Loucy (cell line): Measurements from ENCODE around the gene SORBS1.

Source experiments
- H2AFZ ChIP-seq: fragments of 200-600 bp; sonication (generic); 2 replicates; pipeline ENCODE4 v1.6.0; 2016; ENCODE audit warnings: antibody characterized with exemption, mild to moderate bottlenecking, low read length, moderate library complexity
- H3F3A ChIP-seq: fragments of 200-600 bp; 2 replicates; pipeline ENCODE4 v1.6.0; 2016; ENCODE audit warnings: antibody characterized with exemption, low read depth, mild to moderate bottlenecking
- H3K27me3 ChIP-seq: fragments of 200-600 bp; sonication (generic); 2 replicates; pipeline ENCODE4 v1.6.1; 2014; ENCODE audit warnings: low read length, mild to moderate bottlenecking; ENCODE audit not compliant: insufficient read depth, poor library complexity, severe bottlenecking
- H3K36me3 ChIP-seq: fragments of 200-600 bp; sonication (generic); 2 replicates; pipeline ENCODE4 v1.6.1; 2016; ENCODE audit warnings: low read length; ENCODE audit not compliant: insufficient read depth
- H3K4me1 ChIP-seq: fragments of 200-600 bp; sonication (generic); 2 replicates; pipeline ENCODE4 v1.5.1; 2014; ENCODE audit warnings: low read length, mild to moderate bottlenecking; ENCODE audit not compliant: insufficient read depth, poor library complexity, severe bottlenecking
- H3K4me2 ChIP-seq: fragments of 200-600 bp; sonication (generic); 2 replicates; pipeline ENCODE4 v1.6.0; 2014; ENCODE audit warnings: antibody characterized with exemption, low read length, low read depth, mild to moderate bottlenecking; ENCODE audit not compliant: poor library complexity, severe bottlenecking
- H3K4me3 ChIP-seq: fragments of 200-600 bp; sonication (generic); 2 replicates; pipeline ENCODE4 v1.5.1; 2014; ENCODE audit warnings: low read length, mild to moderate bottlenecking, mixed read lengths; ENCODE audit not compliant: poor library complexity, severe bottlenecking
- H3K79me2 ChIP-seq: fragments of 200-600 bp; sonication (generic); 2 replicates; pipeline ENCODE4 v1.6.1; 2014; ENCODE audit warnings: low read length; ENCODE audit not compliant: insufficient read depth
- H3K9ac ChIP-seq: fragments of 200-600 bp; sonication (generic); 2 replicates; pipeline ENCODE4 v1.6.0; 2014; ENCODE audit warnings: mild to moderate bottlenecking, low read depth, low read length, moderate library complexity; ENCODE audit not compliant: poor library complexity, severe bottlenecking
- H3K9me2 ChIP-seq: fragments of 200-600 bp; sonication (generic); replicated peaks from 2 replicates; pipeline ENCODE4 v1.6.1; 2016; ENCODE audit warnings: low read depth, low read length, mixed read lengths
- H3K9me3 ChIP-seq: fragments of 200-600 bp; sonication (generic); 2 replicates; pipeline ENCODE4 v1.6.1; 2014; ENCODE audit warnings: mild to moderate bottlenecking, antibody characterized with exemption, low read length, low read depth; ENCODE audit not compliant: insufficient read depth
- H4K20me1 ChIP-seq: fragments of 200-600 bp; sonication (generic); 2 replicates; pipeline ENCODE4 v1.6.0; 2014; ENCODE audit warnings: antibody characterized with exemption, low read length, mild to moderate bottlenecking; ENCODE audit not compliant: insufficient read depth, poor library complexity, severe bottlenecking
- EZH2phosphoT487 ChIP-seq: fragments of 200-600 bp; IDR thresholded peaks from 2 replicates; pipeline ENCODE4 v1.6.1; 2018; ENCODE audit warnings: antibody characterized with exemption, mild to moderate bottlenecking, moderate library complexity, borderline replicate concordance
- TF ChIP-seq, protein P1 (sequence below): fragments of 200-600 bp; sonication (generic); conservative IDR thresholded peaks from 2 replicates; pipeline ENCODE4 v1.5.1; 2014; ENCODE audit warnings: mild to moderate bottlenecking, antibody characterized with exemption, low read length

Gene SORBS1

DNA sequence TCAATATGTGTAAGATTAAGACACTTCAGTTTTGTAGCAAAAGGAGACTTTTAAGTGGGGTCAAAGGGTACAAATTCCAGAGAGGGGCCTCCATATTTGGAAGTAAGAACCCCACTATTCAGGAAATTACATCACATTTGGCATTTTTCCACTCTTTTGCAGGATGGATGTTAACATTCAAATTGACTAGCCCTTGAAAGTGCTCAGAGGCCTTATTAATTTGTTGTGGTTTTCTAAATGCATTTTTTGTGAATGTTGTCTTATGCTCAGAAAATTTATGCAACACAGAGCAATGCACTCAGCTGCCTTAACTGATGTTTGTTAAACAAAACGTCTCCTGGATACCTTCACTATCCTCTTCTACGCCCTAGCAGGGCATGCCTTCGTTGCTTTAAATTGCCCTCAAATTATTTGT lies 219.4 kb downstream of the SORBS1 start:
- Histone ChIP-seq H3K4me1 (peaks cover 6% of the 10 kb centered on the region), H3K9me3 (no peaks in the 10 kb centered on the region), H3K9me2 (no peaks in the 10 kb centered on the region), H4K20me1 (no peaks in the 10 kb centered on the region), H3K4me2 (no peak overlapping the region), H2AFZ (no peak overlapping the region), H3F3A (no peaks in the 10 kb centered on the region), H3K27me3 (no peaks in the 10 kb centered on the region), H3K4me3 (no peak overlapping the region), H3K36me3 (no peaks in the 10 kb centered on the region), H3K79me2 (no peaks in the 10 kb centered on the region), H3K9ac (no peak overlapping the region)
- TF ChIP-seq, protein P1, sequence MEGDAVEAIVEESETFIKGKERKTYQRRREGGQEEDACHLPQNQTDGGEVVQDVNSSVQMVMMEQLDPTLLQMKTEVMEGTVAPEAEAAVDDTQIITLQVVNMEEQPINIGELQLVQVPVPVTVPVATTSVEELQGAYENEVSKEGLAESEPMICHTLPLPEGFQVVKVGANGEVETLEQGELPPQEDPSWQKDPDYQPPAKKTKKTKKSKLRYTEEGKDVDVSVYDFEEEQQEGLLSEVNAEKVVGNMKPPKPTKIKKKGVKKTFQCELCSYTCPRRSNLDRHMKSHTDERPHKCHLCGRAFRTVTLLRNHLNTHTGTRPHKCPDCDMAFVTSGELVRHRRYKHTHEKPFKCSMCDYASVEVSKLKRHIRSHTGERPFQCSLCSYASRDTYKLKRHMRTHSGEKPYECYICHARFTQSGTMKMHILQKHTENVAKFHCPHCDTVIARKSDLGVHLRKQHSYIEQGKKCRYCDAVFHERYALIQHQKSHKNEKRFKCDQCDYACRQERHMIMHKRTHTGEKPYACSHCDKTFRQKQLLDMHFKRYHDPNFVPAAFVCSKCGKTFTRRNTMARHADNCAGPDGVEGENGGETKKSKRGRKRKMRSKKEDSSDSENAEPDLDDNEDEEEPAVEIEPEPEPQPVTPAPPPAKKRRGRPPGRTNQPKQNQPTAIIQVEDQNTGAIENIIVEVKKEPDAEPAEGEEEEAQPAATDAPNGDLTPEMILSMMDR, result no peak
- no peak for TF ChIP-seq EZH2phosphoT487

DNA sequence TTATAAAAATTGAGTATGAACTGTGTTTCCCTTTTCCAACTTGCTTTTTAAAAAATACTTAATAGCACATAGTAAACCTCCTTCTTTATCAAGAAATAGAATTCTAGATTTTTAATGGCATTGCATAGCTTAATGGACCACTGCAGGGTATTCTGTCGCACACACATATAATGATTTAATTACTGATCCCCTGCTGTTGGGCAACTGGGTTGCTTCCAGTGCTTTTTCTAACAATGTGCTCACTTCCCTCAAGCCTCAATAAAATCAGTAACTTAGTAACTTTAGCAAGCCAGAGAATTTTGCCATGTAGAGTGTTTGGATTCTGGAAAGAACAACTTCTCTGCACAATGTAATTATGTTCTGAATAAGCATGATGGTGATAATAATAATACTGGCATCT lies 221.3 kb downstream of the SORBS1 start:
- H3K9me2 ChIP-seq, result no peaks in the 10 kb centered on the region
- no peaks in the 10 kb centered on the region for H3K27me3 ChIP-seq
- H3K36me3 ChIP-seq, result no peaks in the 10 kb centered on the region
- no peak overlapping the region for H3K9ac ChIP-seq
- H3F3A ChIP-seq, result no peaks in the 10 kb centered on the region
- no peaks in the 10 kb centered on the region for H4K20me1 ChIP-seq
- no peak overlapping the region for H3K4me3 ChIP-seq
- no peaks in the 10 kb centered on the region for H3K79me2 ChIP-seq
- H3K9me3 ChIP-seq, result no peaks in the 10 kb centered on the region
- H3K4me1 ChIP-seq, result peaks cover under 1% of the 10 kb centered on the region
- TF ChIP-seq, protein P1, result no peak
- TF ChIP-seq EZH2phosphoT487, result no peak
- H2AFZ ChIP-seq, result no peak overlapping the region
- H3K4me2 ChIP-seq, result no peak overlapping the region

DNA sequence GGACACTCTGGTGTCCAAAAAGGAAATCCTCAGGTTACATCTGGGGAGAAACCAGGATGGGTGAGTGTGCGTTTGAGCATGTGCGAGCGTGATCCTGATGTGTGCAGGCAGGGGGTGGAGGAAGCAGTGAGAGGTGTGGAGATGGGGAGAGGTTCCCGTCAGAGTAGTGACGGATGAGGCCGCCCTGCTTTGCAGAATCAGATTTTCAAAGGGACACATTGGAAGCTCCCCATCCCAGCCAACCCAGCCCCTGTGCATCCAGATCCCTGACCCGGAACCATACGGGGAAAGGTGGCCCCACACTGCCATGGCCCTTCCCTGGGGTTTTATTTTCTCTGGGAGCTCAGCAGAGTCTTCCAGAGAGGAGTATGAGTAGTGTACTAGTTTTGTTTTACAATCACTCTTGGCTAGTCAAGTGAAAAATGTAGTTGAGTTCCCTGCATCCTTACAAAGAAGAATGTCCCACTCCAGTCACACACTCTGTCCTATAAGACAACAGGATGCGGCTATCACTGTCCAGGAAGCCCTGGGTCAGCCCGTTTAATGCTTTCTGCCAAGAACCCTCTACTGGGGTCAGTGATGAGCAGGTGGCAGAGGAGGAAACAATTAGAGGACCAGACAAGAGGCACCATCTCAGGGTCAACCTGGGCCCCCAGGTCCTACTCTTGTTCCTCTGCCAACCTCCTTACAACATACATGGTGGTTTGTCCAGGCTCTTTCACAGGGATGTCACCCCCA lies 223.6 kb downstream of the SORBS1 start:
- Histone ChIP-seq H3K36me3 (no peaks in the 10 kb centered on the region), H3K27me3 (no peaks in the 10 kb centered on the region), H3K4me2 (no peak overlapping the region), H2AFZ (no peak overlapping the region), H3K9ac (no peak overlapping the region), H3K4me3 (no peak overlapping the region), H3K9me3 (no peaks in the 10 kb centered on the region), H3K9me2 (no peaks in the 10 kb centered on the region), H3K79me2 (no peaks in the 10 kb centered on the region), H3F3A (no peaks in the 10 kb centered on the region), H4K20me1 (no peaks in the 10 kb centered on the region), H3K4me1 (peaks cover 12% of the 10 kb centered on the region)
- TF ChIP-seq, protein P1, result no peak
- TF ChIP-seq EZH2phosphoT487, result no peak
